OCI-LY7 (cell line): Measurements from ENCODE around the gene ALG6. TPM values are rescaled to one million over a fixed set of nuclear protein-coding genes. Genes with fewer than 3 reads are reported as not detected.

Experiments used
- BruUV-seq: library from RNA; stranded (reverse); fragments of 400-500 nt; replicated peaks from 2 replicates; lab custom pipeline; 2021; lab: Mats Ljungman, UMichigan
- CTCF ChIA-PET: fragments of 300-600 bp; sonication (Branson Sonifier 250); formaldehyde crosslinking; loops from one replicate; lab custom pipeline; 2022; ENCODE audit warnings: antibody characterized with exemption; ENCODE audit not compliant: unreplicated experiment; lab: Charles Lee
- POLR2A ChIA-PET: fragments of 300-600 bp; sonication (Branson Sonifier 250); formaldehyde crosslinking; loops from one replicate; lab custom pipeline; 2022; ENCODE audit warnings: antibody characterized with exemption; lab: Charles Lee
- DNase-seq: peaks from one replicate; pipeline ENCODE4 v3.0.0-alpha.2; 2015; ENCODE audit warnings: low spot score
- H2AFZ ChIP-seq: fragments of 200-600 bp; sonication (generic), shearing (Covaris generic); 2 replicates; pipeline ENCODE4 v1.6.1; 2014; ENCODE audit warnings: mild to moderate bottlenecking, antibody characterized with exemption, low read length, moderate library complexity
- H3K27ac ChIP-seq: fragments of 200-600 bp; sonication (generic); 2 replicates; pipeline ENCODE4 v1.5.1; 2014; ENCODE audit warnings: mixed run types, low read depth, mild to moderate bottlenecking, moderate library complexity, low read length, inconsistent platforms; ENCODE audit not compliant: poor library complexity, severe bottlenecking
- H3K36me3 ChIP-seq: fragments of 200-600 bp; sonication (generic); 2 replicates; pipeline ENCODE4 v1.6.1; 2014; ENCODE audit warnings: mild to moderate bottlenecking, antibody characterized with exemption, low read length, moderate library complexity, mixed read lengths; ENCODE audit not compliant: insufficient read depth
- H3K4me1 ChIP-seq: fragments of 200-600 bp; sonication (generic); 2 replicates; pipeline ENCODE4 v1.5.1; 2014; ENCODE audit warnings: mild to moderate bottlenecking, low read length; ENCODE audit not compliant: insufficient read depth, poor library complexity, severe bottlenecking
- H3K4me2 ChIP-seq: fragments of 200-600 bp; sonication (generic); 2 replicates; pipeline ENCODE4 v1.6.1; 2014; ENCODE audit warnings: mild to moderate bottlenecking, low read length
- H3K4me3 ChIP-seq: fragments of 200-600 bp; sonication (generic); 2 replicates; pipeline ENCODE4 v1.5.1; 2014; ENCODE audit warnings: mild to moderate bottlenecking, low read depth, low read length; ENCODE audit not compliant: poor library complexity, severe bottlenecking
- H3K79me2 ChIP-seq: fragments of 200-600 bp; sonication (generic); 2 replicates; pipeline ENCODE4 v1.6.1; 2016; ENCODE audit warnings: low read depth, mild to moderate bottlenecking, low read length, moderate library complexity, mixed read lengths; ENCODE audit not compliant: insufficient read depth
- H3K9me2 ChIP-seq: fragments of 200-600 bp; sonication (generic); 2 replicates; pipeline ENCODE4 v1.6.1; 2016; ENCODE audit warnings: mild to moderate bottlenecking, low read length, mixed read lengths; ENCODE audit not compliant: insufficient read depth
- H3K9me3 ChIP-seq: fragments of 200-600 bp; sonication (generic); 2 replicates; pipeline ENCODE4 v1.6.1; 2014; ENCODE audit warnings: mild to moderate bottlenecking, mixed run types, low read length, mixed read lengths
- H4K20me1 ChIP-seq: fragments of 200-600 bp; sonication (generic); 2 replicates; pipeline ENCODE4 v1.6.1; 2014; ENCODE audit warnings: mild to moderate bottlenecking, antibody characterized with exemption, low read length, moderate library complexity, mixed read lengths; ENCODE audit not compliant: insufficient read depth
- CTCF ChIP-seq: fragments of 200-600 bp; sonication (generic); conservative IDR thresholded peaks from 2 replicates; pipeline ENCODE4 v1.5.1; 2014; ENCODE audit warnings: mild to moderate bottlenecking, antibody characterized with exemption, low read length, moderate library complexity, mixed read lengths
- EZH2phosphoT487 ChIP-seq: fragments of 200-600 bp; sonication (generic); IDR thresholded peaks from 2 replicates; pipeline ENCODE4 v1.6.1; 2018; ENCODE audit warnings: low read depth, borderline replicate concordance, mild to moderate bottlenecking, mixed run types, antibody characterized with exemption, low read length, moderate library complexity, mixed read lengths
- intact Hi-C: fragments of 100-400 bp; cut with micrococcal nuclease; formaldehyde crosslinking; loops from one replicate; pipeline ENCODE4 v1.10.0; 2022; ENCODE audit not compliant: unreplicated experiment
- total RNA-seq, 2 experiments: library from RNA; depleted of rRNA in 1 of 2; stranded (reverse); fragments of >200 nt in 1 of 2; shearing (Covaris generic) in 1 of 2; gene quantifications; 2 replicates each; pipeline ENCODE4 v1.2.3, GENCODE V29; 2014 to 2022

ALG6 gene
- total RNA-seq, 2 experiments from 2014 or later, result 29.3 to 34.1 TPM

- CTCF ChIA-PET, result no interaction called here
- POLR2A ChIA-PET, result interaction anchor here (0.6 to 1.3 kb wide), 4 partner anchors 11 to 118 kb away, joined by 3 to 5 read pairs (median 4); no protein-coding TSS in a partner anchor
- Histone ChIP-seq H4K20me1 (no peaks in the 10 kb centered on the region), H3K4me1 (peaks cover 2% of the 10 kb centered on the region), H2AFZ (peak overlapping the region; percentile 53; the same call in 1 of the 2 replicates), H3K9me2 (no peaks in the 10 kb centered on the region), H3K4me2 (peak overlapping the region; percentile 35; the same call in 1 of the 2 replicates), H3K4me3 (no peak overlapping the region), H3K9me3 (no peaks in the 10 kb centered on the region), H3K79me2 (no peaks in the 10 kb centered on the region), H3K36me3 (no peaks in the 10 kb centered on the region), H3K27ac (no peak overlapping the region)
- BruUV-seq, result no TSS peak
- intact Hi-C loops, result loop anchor here (1.0 to 2.0 kb wide), 2 partner anchors 40 to 115 kb away; partner anchors contain the start of gene ALG6
- TF ChIP-seq EZH2phosphoT487, result no peak
- no peak for TF ChIP-seq CTCF
- no peak for DNase-seq
Measured at GRCh38 chr1:63326473-63327380, 40.7 kb upstream of the ALG6 start.

- Histone ChIP-seq H3K4me3 (no peak overlapping the region), H3K9me3 (no peaks in the 10 kb centered on the region), H2AFZ (peak overlapping the region; percentile 53), H3K27ac (no peak overlapping the region), H3K79me2 (no peaks in the 10 kb centered on the region), H3K9me2 (no peaks in the 10 kb centered on the region), H3K4me1 (no peaks in the 10 kb centered on the region), H3K4me2 (peak overlapping the region; percentile 35; the same call in 1 of the 2 replicates), H4K20me1 (no peaks in the 10 kb centered on the region), H3K36me3 (no peaks in the 10 kb centered on the region)
- ChIA-PET CTCF (interaction anchor here (0.6 kb wide), 1 partner anchor 91 kb away, joined by 4 read pairs; no protein-coding TSS in a partner anchor), POLR2A (interaction anchor here (0.8 to 1.3 kb wide), 2 partner anchors 37 to 211 kb away, joined by 3 to 4 read pairs; no protein-coding TSS in a partner anchor)
- peak; percentile 64 for DNase-seq
- TF ChIP-seq CTCF (peak; percentile 88), EZH2phosphoT487 (no peak)
- intact Hi-C loops, result loop anchor here (1.0 to 2.0 kb wide), 2 partner anchors 39 to 114 kb away; partner anchors contain the start of gene ALG6
- BruUV-seq, result no TSS peak
Measured at GRCh38 chr1:63327417-63328054, 39.9 kb upstream of the ALG6 start.
